ENCODE data around the gene MAP1S. TPM values are rescaled to one million over a fixed set of nuclear protein-coding genes. Genes with fewer than 3 reads are reported as not detected.

Gene MAP1S
- total and polyA plus RNA-seq, 8 donors = 13.9 to 35.6 (median 22.3) TPM

DNA sequence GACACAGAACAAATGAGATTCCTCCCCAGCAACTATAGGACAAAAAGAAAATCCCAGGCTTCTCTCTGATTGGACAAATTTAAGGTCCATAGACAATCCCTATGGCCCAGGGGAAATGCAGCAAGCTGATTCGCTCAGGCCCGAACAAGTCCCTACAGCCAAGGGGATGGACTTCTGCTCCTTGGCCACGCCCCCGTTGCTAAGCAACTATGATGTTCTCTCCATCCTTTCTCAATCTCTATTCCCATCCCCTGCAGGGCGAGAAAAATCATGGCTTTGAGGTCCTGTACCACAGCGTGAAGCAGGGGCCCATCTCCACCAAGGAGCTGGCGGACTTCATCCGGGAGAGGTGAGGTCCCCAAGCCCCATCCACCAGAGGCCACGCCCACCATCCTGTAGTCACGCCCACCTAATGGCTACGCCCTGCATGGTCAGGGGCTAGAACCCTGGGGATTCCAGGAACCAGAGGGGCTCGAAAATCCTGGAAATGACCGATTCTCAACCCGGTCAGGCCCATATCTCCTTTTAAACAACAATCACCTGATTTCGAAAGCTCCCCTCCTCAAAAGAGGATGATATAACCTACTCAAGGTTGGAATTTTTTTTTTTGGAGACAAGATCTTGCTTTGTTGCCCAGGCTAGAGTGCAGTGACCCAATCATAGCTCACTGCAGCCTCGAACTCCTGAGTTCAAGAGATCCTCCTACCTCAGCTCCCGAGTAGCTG, 43.4 kb downstream of the MAP1S start:
- FAIRE-seq = no peak
- DNase-seq = no peak
- no peaks in the 10 kb centered on the region for H3K36me3 ChIP-seq
- H3K9me3 ChIP-seq = no peaks in the 10 kb centered on the region
- no peak overlapping the region for H3K4me3 ChIP-seq
- H3K4me1 ChIP-seq = peaks cover 0 to 3% (median 0%) of the 10 kb centered on the region in 3 donors
- TF ChIP-seq, protein P1, sequence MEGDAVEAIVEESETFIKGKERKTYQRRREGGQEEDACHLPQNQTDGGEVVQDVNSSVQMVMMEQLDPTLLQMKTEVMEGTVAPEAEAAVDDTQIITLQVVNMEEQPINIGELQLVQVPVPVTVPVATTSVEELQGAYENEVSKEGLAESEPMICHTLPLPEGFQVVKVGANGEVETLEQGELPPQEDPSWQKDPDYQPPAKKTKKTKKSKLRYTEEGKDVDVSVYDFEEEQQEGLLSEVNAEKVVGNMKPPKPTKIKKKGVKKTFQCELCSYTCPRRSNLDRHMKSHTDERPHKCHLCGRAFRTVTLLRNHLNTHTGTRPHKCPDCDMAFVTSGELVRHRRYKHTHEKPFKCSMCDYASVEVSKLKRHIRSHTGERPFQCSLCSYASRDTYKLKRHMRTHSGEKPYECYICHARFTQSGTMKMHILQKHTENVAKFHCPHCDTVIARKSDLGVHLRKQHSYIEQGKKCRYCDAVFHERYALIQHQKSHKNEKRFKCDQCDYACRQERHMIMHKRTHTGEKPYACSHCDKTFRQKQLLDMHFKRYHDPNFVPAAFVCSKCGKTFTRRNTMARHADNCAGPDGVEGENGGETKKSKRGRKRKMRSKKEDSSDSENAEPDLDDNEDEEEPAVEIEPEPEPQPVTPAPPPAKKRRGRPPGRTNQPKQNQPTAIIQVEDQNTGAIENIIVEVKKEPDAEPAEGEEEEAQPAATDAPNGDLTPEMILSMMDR (IDR thresholded peaks at IDR 0.05) = no peak
- intact Hi-C loops (cut with DNase I) = no loop called here
- no peak overlapping the region for H3K27ac ChIP-seq
- WGBS, 2 donors = 46 to 58% methylated on average over 17 of the region's 17 CpGs
- H3K27me3 ChIP-seq = no peaks in the 10 kb centered on the region
- no peak for ATAC-seq

DNA sequence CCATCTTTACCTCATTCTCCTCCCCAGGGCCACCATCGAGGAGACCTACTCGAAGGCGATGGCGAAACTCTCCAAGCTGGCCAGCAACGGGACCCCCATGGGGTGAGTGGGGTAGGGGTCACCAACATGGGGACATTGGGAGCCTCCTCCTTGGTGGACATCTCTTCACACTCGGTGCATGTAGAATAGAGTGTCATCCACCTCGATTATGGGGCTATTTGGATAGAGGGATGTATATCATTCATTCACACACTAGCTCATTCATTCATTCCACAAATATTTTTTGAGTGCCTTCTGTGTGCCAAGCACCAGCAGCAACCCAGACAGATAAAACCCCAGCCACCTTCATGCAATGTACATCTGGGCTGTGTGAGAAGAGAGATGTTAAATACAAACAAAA, 45.1 kb downstream of the MAP1S start:
- Histone ChIP-seq H3K36me3 (no peaks in the 10 kb centered on the region), H3K27ac (no peak overlapping the region), H3K27me3 (no peaks in the 10 kb centered on the region), H3K4me3 (no peak overlapping the region), H3K9me3 (no peaks in the 10 kb centered on the region), H3K4me1 (peaks cover 0 to 3% (median 0%) of the 10 kb centered on the region in 3 donors)
- ATAC-seq (no peak), FAIRE-seq (no peak), DNase-seq (no peak)
- 62 to 77% methylated on average over 7 of the region's 7 CpGs for WGBS, 2 donors
- TF ChIP-seq, protein P1 (IDR thresholded peaks at IDR 0.05) = no peak
- intact Hi-C loops (cut with DNase I) = no loop called here

DNA sequence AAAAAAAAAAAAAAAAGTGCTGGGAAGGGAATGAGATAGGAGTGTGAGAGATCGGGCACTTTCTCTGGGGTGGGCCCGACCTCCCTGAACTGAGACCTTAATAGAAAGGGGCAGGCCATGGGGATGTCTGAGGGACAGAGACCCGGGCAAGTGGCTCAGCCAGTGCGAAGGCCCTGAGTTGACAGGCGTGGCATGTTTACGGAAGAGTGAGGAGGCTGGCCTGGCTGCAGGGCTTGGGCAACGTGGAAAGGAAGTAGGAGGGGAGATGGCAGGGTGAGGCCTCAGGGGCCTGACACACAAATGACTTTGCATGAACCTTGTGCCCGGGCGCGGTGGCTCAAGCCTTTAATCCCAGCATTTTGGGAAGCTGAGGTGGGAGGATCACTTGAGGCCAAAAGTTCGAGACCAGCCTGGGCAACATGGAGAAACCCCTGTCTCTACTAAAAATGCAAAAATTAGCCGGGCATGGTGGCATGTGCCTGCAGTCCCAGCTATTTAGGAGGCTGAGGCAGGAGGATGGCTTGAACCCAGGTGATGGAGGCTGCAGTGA, 45.9 kb downstream of the MAP1S start:
- H3K27ac ChIP-seq = no peak overlapping the region
- H3K36me3 ChIP-seq = no peaks in the 10 kb centered on the region
- FAIRE-seq (no peak), DNase-seq (peak in 2 of 6 donors; percentile 46 to 59), ATAC-seq (peak in 3 of 4 donors; percentile 29 to 68 (median 67))
- intact Hi-C loops (cut with DNase I) = no loop called here
- TF ChIP-seq, protein P1 (IDR thresholded peaks at IDR 0.05) = no peak
- H3K4me1 ChIP-seq = peaks cover 0 to 3% (median 0%) of the 10 kb centered on the region in 3 donors
- H3K4me3 ChIP-seq = no peak overlapping the region
- 74 to 84% methylated on average over 12 of the region's 12 CpGs for WGBS, 2 donors
- H3K27me3 ChIP-seq = no peaks in the 10 kb centered on the region
- H3K9me3 ChIP-seq = no peaks in the 10 kb centered on the region

DNA sequence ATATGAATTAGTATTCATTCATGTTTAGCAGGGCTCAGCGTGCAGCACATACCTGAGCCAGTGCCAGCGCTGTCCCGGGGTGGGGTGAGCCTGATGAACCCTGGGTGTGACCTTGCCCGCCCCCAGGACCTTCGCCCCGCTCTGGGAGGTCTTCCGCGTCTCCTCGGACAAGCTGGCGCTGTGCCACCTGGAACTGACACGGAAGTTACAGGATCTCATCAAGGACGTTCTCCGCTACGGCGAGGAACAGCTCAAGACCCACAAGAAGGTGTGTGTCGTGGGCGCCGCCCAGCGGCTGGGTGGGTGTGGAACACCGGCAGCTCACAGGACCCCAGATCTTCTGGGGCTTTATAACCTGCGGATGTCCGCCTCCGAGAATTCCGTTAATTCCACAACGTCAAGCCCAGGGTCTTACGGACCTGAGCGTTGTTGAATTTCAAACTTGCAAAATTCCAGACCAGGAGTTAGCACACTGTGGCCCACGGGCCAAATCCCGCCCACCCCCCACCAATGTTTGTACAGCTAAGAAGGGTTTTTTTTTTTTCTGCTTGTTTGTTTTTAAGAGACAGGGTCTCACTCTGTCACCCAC, 47.4 kb downstream of the MAP1S start:
- WGBS, 2 donors = 1 to 2% methylated on average over 29 of the region's 29 CpGs
- Histone ChIP-seq H3K4me3 (peak overlapping the region in 1 of 4 donors; percentile 26), H3K27ac (no peak overlapping the region), H3K27me3 (no peaks in the 10 kb centered on the region), H3K36me3 (no peaks in the 10 kb centered on the region), H3K4me1 (peaks cover 0 to 3% (median 0%) of the 10 kb centered on the region in 3 donors), H3K9me3 (no peaks in the 10 kb centered on the region)
- ATAC-seq (peak; percentile 86 to 96 (median 95)), FAIRE-seq (no peak), DNase-seq (peak; percentile 70 to 94 (median 84))
- intact Hi-C loops (cut with DNase I) = no loop called here
- TF ChIP-seq, protein P1 (IDR thresholded peaks at IDR 0.05) = peak; percentile 45 to 82 (median 71)
